Stimulated activated CD8-positive, alpha-beta memory T cell treated with anti-CD3 and anti-CD28 coated beads, Interleukin-15, amount 100 ng/mL, for 1 hour (primary cell): ENCODE measurements around the gene DYNC1I2.

ENCODE experiments used
- DNase-seq: peaks from one replicate; pipeline ENCODE4 v3.0.0-alpha.2; 2020; ENCODE audit warnings: low read depth

The DYNC1I2 gene

GRCh38 chr2:171785450-171785849 is 98.2 kb downstream of the DYNC1I2 start:
- no peak for DNase-seq

- DNase-seq = no peak
Observed at GRCh38 chr2:171787333-171788072, 100.2 kb downstream of the DYNC1I2 start.

GRCh38 chr2:171788316-171788993 is 101.2 kb downstream of the DYNC1I2 start:
- no peak for DNase-seq

GRCh38 chr2:171789956-171790355 is 102.7 kb downstream of the DYNC1I2 start:
- DNase-seq = no peak

- DNase-seq = no peak
Observed at GRCh38 chr2:171791361-171791760, 104.1 kb downstream of the DYNC1I2 start.

- DNase-seq = no peak
Observed at GRCh38 chr2:171792157-171792556, 104.9 kb downstream of the DYNC1I2 start.

- no peak for DNase-seq
Observed at GRCh38 chr2:171792886-171793580, 105.8 kb downstream of the DYNC1I2 start.

- DNase-seq = no peak
Observed at GRCh38 chr2:171793691-171794678, 106.7 kb downstream of the DYNC1I2 start.

- no peak for DNase-seq
Observed at GRCh38 chr2:171794918-171795317, 107.6 kb downstream of the DYNC1I2 start.
